Tibial artery (tissue), 4 donors: ENCODE measurements around the gene CACNA1E.

Source experiments
- DNase-seq, 2 donors: peaks; one replicate each; pipeline ENCODE4 v3.0.0-alpha.2; 2019
- H3K27ac ChIP-seq, 2 donors: fragments of 200-600 bp; sonication (generic) in 1 of 2; 1 replicate in 1 of 2; 2 replicates in 1 of 2; pipeline ENCODE4 v1.5.1; 2018 to 2019; ENCODE audit warnings: mild to moderate bottlenecking in 1 of 2
- H3K27me3 ChIP-seq, 2 donors: fragments of 200-600 bp; sonication (generic) in 1 of 2; one replicate each; pipeline versions ENCODE4 v1.5.1 to v1.6.0; 2016 to 2019
- H3K36me3 ChIP-seq, 3 donors: fragments of 200-600 bp; sonication (generic) in 2 of 3; one replicate each; pipeline ENCODE4 v1.5.1; 2016 to 2019; ENCODE audit warnings: mild to moderate bottlenecking in 2 of 3
- H3K4me1 ChIP-seq, 4 donors: fragments of 200-600 bp; sonication (generic) in 2 of 4; 1 replicate in 3 of 4; 2 replicates in 1 of 4; pipeline ENCODE4 v1.5.1; 2016 to 2019
- H3K4me3 ChIP-seq, 2 donors: fragments of 200-600 bp; sonication (generic) in 1 of 2; 1 replicate in 1 of 2; 2 replicates in 1 of 2; pipeline ENCODE4 v1.5.1; 2018 to 2019; ENCODE audit warnings: mild to moderate bottlenecking in 2 of 2
- H3K9me3 ChIP-seq, 3 donors: fragments of 200-600 bp; sonication (generic) in 1 of 3; one replicate each; pipeline ENCODE4 v1.5.1; 2016 to 2019
- intact Hi-C: fragments of 100-400 bp; cut with DNase I; formaldehyde crosslinking; loops from one replicate; pipeline ENCODE4 v1.15.0; 2023; ENCODE audit warnings: low total_unique reads
- TF ChIP-seq, protein P1 (sequence below), 2 experiments: fragments of 200-600 bp in 1 of 2; fragments of 450-650 bp in 1 of 2; IDR thresholded peaks; one replicate each; pipeline ENCODE4 v1.5.1; 2017 to 2019; ENCODE audit warnings: antibody characterized with exemption in 2 of 2, mild to moderate bottlenecking in 1 of 2, moderate library complexity in 1 of 2

CACNA1E gene

DNA sequence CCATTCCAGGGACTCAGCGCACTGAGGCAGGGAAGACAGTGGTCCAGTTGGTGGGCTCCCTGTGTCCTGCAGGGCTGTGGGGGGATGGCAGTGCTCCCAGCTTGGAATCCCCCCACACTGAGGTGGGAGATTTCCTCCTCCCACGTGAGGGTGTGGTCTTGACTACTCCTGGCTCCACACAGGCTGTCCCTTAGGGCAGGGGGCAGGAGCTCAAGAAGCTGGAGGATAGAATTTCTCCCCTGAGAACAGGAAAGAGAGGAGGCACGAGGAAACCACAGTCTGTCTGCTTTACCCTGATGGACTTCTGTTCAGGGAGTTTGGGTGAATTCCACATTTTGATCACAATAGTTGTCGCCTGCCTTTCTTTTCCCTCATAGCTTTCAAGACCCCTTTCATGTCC lies 62.1 kb downstream of the CACNA1E start:
- TF ChIP-seq, protein P1, sequence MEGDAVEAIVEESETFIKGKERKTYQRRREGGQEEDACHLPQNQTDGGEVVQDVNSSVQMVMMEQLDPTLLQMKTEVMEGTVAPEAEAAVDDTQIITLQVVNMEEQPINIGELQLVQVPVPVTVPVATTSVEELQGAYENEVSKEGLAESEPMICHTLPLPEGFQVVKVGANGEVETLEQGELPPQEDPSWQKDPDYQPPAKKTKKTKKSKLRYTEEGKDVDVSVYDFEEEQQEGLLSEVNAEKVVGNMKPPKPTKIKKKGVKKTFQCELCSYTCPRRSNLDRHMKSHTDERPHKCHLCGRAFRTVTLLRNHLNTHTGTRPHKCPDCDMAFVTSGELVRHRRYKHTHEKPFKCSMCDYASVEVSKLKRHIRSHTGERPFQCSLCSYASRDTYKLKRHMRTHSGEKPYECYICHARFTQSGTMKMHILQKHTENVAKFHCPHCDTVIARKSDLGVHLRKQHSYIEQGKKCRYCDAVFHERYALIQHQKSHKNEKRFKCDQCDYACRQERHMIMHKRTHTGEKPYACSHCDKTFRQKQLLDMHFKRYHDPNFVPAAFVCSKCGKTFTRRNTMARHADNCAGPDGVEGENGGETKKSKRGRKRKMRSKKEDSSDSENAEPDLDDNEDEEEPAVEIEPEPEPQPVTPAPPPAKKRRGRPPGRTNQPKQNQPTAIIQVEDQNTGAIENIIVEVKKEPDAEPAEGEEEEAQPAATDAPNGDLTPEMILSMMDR (IDR thresholded peaks at IDR 0.05), result no peak
- H3K27ac ChIP-seq, result no peak overlapping the region
- H3K27me3 ChIP-seq, result peaks cover 0 to 24% of the 10 kb centered on the region in 2 donors
- no peak overlapping the region for H3K4me3 ChIP-seq
- no peak for DNase-seq
- intact Hi-C loops, result no loop called here
- no peaks in the 10 kb centered on the region for H3K4me1 ChIP-seq
- H3K36me3 ChIP-seq, result no peaks in the 10 kb centered on the region
- H3K9me3 ChIP-seq, result no peaks in the 10 kb centered on the region

DNA sequence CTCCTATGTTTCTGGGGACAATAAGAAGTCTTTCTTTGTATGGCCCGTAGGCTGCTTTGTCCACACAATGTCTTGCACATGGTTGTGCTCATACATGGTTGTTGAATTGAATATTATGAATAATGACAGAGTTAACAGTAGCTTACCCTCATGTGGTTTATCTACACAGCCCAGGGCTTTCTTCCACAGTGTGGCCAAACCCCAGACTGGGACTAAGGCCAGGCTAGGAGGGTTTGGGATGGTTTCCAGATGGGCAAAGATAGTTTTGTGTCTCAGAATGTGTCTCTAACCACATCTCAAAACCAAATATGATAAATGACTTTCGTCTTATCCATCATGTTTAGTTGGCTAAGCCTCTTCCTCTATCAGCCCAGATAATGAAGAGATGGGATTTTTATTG lies 65.2 kb downstream of the CACNA1E start:
- DNase-seq, result no peak
- no peak overlapping the region for H3K27ac ChIP-seq
- TF ChIP-seq, protein P1 (IDR thresholded peaks at IDR 0.05), result no peak
- no peak overlapping the region for H3K4me3 ChIP-seq
- no peaks in the 10 kb centered on the region for H3K4me1 ChIP-seq
- H3K9me3 ChIP-seq, result no peaks in the 10 kb centered on the region
- H3K27me3 ChIP-seq, result peaks cover 0 to 24% of the 10 kb centered on the region in 2 donors
- intact Hi-C loops, result no loop called here
- H3K36me3 ChIP-seq, result no peaks in the 10 kb centered on the region

DNA sequence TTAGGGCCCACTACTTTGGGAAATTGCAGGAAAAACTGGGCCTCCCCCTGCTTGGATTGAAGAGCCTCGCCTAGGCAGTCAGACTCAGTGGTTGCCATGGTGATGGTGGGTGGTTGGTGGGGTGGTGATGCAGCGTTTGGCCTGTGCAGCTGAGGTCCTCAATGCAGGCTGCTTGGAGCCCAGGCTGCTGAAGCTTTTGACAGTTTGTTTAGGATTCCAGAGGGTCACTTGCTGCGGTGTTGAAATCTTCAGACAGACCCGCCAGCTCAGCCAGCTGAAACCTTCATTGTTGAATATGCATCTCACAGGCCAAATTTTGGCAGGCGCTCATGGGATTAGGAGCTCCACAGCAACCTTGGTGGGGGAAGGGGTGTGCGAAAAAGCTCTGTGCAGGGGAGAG lies 67.9 kb downstream of the CACNA1E start:
- Histone ChIP-seq H3K27ac (no peak overlapping the region), H3K9me3 (no peaks in the 10 kb centered on the region), H3K36me3 (no peaks in the 10 kb centered on the region), H3K4me3 (no peak overlapping the region), H3K27me3 (peaks cover 0 to 15% of the 10 kb centered on the region in 2 donors), H3K4me1 (no peaks in the 10 kb centered on the region)
- no peak for DNase-seq
- TF ChIP-seq, protein P1 (IDR thresholded peaks at IDR 0.05), result no peak
- intact Hi-C loops, result no loop called here

DNA sequence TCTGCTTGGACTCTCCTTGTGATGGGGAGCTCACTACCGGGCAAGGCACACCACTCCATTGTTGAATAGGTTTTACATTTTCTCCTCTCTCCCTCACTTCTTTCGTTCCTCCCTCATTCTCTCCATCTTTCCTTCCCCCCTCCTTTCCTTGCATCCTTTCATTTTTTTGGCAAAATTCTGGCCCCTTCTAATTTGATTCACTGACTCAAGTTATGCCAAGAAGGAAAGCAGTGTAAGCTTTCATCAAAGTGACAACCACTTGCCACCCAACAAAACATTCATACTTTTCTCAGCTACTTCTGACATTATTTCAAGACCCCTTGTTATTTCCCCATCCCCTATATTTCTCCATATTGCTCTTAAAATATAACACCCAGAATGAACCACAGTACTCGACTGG lies 68.4 kb downstream of the CACNA1E start:
- TF ChIP-seq, protein P1 (IDR thresholded peaks at IDR 0.05), result no peak
- Histone ChIP-seq H3K36me3 (no peaks in the 10 kb centered on the region), H3K4me1 (no peaks in the 10 kb centered on the region), H3K27ac (no peak overlapping the region), H3K27me3 (peaks cover 0 to 14% of the 10 kb centered on the region in 2 donors), H3K9me3 (no peaks in the 10 kb centered on the region), H3K4me3 (no peak overlapping the region)
- no peak for DNase-seq
- intact Hi-C loops, result no loop called here

DNA sequence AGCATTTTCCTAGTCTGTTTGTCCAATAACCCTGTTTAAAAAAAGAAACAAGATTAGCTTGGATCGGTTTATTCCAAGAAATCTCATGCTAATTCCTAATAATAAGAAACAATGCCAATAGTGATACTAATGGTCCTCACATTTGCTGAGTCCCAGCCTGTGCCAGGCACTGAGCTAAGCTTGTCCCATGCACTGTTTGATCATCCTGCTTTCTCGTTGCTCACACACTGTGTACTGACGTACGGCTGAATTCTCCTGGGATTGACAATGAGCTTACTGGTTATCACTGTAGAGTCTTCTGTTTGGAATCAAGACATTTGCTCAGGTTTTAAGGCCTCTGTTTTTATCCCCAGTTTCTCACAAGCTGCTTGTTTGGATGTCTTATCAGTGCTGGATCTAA lies 71.1 kb downstream of the CACNA1E start:
- no peaks in the 10 kb centered on the region for H3K4me1 ChIP-seq
- no peaks in the 10 kb centered on the region for H3K9me3 ChIP-seq
- peaks cover 0 to 4% of the 10 kb centered on the region in 2 donors for H3K27me3 ChIP-seq
- no peaks in the 10 kb centered on the region for H3K36me3 ChIP-seq
- DNase-seq, result no peak
- TF ChIP-seq, protein P1 (IDR thresholded peaks at IDR 0.05), result no peak
- intact Hi-C loops, result no loop called here
- H3K4me3 ChIP-seq, result no peak overlapping the region
- H3K27ac ChIP-seq, result no peak overlapping the region

DNA sequence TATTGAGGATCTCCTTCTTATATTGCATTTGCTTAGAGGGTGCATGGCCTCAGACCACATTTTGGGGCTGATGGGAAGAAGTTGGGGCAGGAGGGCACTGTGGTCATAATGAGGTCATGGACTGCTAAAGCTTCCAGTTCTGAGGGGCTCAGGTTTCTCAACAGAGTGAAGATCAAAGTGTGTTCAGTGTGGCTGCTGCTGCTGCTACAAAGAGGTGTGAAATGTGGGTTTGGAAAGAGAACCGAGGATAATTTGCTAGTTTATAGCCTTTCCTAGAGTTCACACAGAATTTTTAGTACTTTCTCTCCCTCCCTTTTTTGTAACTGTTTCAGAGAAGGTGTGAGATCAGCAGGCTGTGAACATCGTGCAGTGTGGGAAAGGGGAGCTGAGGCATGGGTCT lies 73.3 kb downstream of the CACNA1E start:
- H3K27ac ChIP-seq, result no peak overlapping the region
- TF ChIP-seq, protein P1 (IDR thresholded peaks at IDR 0.05), result no peak
- no peaks in the 10 kb centered on the region for H3K4me1 ChIP-seq
- H3K36me3 ChIP-seq, result no peaks in the 10 kb centered on the region
- no peaks in the 10 kb centered on the region for H3K9me3 ChIP-seq
- H3K4me3 ChIP-seq, result no peak overlapping the region
- peaks cover 0 to 4% of the 10 kb centered on the region in 2 donors for H3K27me3 ChIP-seq
- intact Hi-C loops, result loop anchor here (5.0 kb wide), 1 partner anchor 1779 kb away; no protein-coding TSS in a partner anchor
- DNase-seq, result no peak
